Putamen (tissue), 1 donor: Measurements from ENCODE around the gene ETS2.
"Not testable (repeated sequence)": the region's sequence is repeated elsewhere in the genome, so short reads cannot be mapped to it uniquely, and the experiment has no call there.

Source experiments
- DNase-seq: peaks from one replicate; pipeline ENCODE4 v3.0.0-alpha.2; 2016; ENCODE audit warnings: low spot score

Gene ETS2

DNA sequence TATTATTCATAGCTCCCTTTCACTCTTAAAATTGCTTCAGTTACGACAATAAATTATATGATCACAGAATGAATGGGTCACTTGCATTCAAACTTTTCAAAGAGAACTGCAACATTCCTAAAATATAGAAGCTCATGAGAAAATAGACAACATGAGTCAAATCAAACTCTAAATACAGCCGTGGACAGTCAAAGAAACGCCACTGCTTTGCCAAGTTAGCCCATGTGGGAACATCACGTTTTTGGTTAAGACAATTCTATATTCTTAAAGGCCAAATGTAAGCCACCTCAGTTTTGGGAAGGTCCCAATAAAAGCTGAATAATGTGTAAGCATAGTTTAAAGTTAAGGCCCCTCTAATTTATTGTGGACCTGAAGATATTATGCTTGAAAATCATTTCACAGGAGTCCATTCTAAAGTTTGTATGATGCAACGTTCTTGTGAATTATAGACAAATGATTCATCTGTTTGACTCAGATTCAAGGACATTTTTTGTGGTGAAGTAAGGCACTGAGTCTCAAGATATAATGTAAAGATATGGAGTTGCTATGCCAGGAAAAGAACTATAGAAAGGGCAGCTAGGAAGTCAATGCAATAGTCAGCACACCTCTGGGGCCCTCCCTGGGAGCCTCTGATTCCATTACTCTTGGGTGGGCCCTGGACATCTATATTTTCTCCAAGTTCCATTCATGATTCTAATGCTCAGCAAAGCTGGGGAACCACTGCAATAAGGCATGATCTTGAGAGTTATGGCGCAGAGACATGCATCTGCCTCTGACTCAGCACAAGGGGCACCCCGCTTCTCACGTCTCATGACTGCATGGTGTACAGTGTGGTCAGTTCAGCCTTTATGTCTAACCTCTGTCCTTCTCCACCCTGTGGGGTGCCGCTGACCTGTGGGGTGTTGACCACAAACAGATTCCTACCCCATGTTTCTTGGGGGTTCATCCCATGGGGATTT is 33.9 kb downstream of the ETS2 start:
- no peak for DNase-seq

DNA sequence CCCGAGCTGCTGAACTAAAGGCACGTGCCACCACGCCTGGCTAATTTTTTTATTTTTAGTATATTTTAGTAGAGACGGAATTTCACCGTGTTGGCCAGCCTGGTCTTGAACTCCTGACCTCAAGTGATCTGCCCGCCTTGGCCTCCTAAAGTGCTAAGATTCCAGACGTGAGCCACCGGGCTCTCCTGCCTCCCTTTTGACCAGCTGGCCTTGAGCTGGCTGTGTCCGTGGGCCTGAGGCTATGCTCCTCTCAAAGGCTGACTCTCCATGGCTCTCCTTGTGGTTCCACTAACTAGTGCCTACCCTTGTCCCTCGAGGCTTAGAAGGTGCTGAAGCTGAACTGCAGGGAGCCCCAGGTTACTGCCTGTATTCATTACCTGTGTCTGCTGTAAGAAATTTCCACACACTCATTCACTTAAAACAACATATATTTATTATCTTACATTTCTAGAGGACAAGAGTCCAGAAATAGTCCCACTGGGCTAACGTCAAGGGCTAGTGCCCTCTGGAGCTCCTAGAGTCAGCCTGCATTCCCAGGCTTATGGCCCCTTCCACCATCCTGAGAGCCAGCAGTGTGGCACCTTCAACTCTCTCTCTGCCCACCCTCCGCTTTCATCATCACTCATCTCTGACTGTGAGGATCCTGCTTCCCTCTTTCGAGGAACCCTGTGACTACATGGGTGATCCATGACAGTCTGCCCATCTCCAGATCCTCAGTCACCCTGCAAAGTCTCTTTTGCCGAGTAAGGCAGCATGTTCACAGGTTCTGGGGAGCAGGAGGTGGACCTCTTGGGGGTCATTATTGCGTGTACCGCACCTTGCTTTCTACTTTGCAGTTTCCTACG is 34.9 kb downstream of the ETS2 start:
- DNase-seq: no peak

DNA sequence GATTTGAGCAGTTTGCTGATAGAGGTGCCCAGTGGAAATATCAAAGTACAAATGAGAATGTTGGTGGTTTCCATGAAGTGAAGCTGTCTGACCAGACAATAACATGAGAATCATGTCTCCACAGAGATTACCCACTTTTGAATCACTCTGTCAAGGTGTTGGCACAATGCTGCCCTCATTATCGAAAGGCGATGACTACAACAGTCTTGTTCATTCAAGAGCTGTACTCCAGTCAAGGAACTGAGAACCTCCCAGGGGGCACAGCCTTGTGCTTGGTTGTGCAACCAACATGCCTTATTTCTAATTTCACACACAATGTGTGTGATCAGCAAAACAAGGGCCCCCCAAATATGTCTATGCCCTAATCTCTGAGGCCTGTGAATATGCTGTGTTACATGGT is 35.7 kb downstream of the ETS2 start:
- DNase-seq: no peak

DNA sequence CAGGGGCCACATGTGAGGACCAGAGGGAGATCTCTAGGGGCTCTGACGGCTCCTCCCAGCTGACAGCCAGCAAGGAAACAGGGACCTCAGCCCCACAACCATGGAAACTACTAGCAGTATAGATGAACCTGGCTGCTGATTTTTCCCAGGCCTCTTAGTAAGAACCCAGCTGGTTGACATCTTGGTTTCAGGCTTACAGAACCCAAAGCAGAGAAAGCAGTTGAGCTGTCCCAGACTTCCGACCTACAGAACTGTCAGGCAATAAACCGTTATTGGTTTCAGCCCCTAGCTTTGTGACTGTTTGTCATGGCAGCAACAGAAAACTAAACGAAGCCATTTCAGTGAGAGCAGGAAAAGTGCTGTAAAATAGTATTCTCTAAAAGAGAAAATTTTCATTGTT is 36.4 kb downstream of the ETS2 start:
- no peak for DNase-seq

DNA sequence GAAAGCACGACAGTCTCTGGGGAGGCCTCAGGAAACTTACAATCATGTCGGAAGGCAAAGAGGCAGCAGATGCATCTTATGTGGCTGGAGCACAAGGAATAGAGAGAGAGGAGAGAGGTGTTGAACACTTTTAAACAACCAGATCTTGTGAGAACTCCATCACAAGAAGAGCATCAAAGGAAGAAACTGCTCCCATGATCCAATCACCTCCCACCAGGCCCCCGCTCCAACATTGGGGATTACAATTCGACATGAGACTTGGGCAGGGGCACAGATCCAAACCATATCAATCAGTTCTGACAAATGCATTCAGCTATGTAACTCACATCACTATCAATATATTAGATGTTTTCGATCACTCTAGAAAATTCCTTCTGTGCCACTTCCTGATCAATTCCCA is 37.6 kb downstream of the ETS2 start:
- no peak for DNase-seq

DNA sequence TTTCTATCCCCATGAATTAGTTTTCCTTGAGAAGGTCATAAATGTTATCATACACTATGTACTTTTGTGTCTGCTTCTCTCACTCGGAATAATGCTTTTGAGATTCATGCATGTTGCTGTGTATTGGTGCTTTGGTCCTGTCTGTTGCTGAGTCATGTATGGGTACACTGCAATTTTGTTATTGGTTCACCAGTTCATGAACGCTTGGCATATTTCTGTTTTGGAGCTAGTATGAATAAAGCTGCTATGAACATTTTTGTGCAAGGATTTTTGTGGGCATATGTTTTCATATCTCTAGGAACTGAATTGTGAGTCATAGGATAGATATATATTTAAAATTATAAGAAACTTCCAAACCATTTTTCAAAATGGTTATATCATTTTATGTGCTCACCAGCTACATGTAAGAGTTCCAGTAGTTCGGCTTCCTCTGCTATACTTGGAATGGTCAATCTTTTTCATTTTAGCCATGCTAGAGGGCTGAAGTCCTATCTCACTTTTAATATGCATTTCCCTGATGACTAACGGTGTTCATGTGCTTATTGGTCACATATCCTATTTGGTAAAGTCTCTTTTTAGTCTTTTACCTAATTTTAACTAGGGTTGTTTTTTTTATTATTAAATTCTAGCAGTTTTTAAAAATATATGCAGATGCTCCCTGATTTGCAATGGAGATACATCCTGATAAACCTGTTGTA is 38.2 kb downstream of the ETS2 start:
- no peak for DNase-seq

DNA sequence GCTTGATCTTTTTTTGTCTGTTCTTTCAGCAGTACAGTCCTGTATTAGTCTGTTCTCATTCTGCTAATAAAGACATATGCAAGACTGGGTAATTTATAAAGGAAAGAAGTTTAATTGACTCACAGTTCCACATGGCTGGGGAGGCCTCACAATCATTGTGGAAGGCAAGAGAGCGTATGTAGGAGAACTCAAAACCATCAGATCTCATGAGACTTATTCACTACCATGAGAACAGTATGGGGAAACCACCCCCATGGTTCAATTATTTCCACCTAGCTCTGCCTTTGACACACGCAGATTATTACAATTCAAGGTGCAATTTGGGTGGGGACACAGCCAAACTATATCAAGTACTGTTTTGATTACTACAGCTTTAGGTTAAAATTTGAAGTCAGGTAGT is 39.6 kb downstream of the ETS2 start:
- DNase-seq: not testable (repeated sequence)

DNA sequence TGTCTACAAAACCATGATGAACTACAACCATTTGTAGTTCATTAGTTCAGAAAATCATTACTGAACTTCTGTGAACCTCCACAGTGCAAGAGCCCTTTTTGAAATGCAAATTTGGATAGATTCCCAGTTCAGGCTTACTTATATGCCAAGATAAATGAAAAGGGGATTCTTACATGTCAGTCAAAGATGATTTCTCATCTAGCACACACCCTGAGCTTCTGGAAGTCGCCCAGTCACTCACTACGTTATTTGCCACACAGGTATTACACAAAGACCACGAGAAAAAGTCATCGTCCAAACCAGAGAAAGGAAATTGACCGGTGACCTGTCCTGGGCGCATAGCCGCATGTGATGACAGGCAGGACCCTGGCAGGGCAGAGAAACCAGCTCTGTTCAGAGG is 41.8 kb downstream of the ETS2 start:
- no peak for DNase-seq

DNA sequence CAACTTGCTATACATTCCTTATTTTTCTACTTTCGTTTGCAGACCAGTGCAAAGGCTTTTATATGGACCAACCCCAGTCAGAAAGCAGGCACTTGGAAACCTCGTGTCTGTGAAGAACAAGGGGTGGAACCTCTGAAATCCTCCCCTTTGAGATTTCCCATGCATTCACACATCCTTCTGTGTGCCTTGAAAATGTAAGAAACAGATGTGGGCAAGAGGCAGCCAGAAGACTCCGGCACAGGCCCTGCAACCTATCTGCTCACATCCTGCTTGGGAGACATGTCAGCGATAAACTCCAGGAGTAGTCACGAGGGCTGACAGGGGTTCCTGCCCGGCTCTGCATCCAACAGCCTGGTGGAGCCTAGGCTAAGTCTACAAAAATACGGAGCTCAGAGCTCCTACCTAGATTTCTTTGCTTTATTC is 42.5 kb downstream of the ETS2 start:
- DNase-seq: no peak

DNA sequence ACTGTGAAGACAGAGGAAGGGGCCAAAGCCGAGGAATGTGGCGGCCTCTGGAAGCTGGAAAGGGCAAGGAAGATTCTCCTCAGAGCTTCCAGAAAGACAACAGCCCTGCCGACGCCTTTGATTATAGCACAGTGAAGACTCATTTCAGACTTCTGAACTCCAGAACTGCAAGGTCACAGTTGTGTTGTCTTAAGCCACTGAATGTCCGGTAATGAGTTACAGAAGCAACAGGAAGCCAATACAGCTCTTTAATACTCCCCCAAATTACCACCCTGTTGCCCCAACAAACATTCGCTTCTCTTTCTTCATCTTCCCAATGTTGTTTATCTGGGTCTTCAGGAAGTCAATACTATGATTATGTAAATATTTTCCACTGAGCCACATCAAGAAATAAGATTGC is 44.0 kb downstream of the ETS2 start:
- no peak for DNase-seq

DNA sequence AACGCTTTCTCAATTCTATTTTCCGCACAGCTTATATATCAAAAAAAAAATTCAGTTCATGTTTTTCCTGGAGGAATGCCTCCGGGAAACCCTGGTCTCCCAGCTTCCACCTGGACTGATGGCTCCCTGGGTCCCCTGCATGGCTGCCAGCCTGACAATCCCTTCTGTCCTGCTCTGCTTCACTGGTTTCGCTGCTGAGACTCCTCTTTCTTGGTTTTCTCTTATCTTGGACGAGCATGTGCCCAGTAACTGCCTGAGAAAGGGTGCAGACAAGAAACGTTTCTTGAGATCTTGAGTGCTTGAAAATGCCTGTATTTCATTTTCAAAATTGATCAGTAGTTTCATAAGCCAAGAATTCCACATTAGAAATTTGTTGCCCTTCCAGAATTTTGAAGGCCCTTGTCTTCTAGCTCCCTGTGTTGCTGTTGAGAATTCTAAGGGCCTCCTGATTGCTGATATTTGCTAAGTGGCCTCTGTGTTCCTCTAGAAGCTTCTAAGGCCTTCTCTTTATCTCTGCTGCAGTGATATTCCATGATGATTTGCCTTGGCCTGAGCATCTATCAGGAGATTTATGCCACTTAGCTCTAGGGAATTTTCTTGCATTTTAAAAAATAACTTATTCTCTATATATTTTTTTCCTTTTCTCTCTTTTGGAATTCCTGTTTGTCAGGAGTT is 44.7 kb downstream of the ETS2 start:
- no peak for DNase-seq

DNA sequence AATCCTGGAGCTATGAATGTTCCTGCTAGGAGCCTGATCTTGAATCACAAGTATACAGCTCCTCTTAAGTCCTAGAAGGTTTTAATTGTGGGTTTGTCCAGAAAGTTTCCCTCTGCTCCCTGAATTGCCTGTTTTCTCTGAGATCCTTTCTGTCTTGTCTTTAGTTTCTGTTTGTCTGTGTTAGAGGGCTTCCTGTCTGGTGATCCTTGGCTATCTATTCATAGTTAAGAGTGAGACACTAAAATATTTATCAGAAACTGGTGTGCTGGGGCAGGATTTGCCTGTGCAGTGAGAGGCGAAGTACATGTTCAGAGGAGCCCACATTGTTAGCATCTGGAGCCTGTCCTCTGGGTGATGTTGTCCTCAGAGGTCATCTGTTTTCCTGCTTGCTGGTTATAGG is 45.4 kb downstream of the ETS2 start:
- no peak for DNase-seq

DNA sequence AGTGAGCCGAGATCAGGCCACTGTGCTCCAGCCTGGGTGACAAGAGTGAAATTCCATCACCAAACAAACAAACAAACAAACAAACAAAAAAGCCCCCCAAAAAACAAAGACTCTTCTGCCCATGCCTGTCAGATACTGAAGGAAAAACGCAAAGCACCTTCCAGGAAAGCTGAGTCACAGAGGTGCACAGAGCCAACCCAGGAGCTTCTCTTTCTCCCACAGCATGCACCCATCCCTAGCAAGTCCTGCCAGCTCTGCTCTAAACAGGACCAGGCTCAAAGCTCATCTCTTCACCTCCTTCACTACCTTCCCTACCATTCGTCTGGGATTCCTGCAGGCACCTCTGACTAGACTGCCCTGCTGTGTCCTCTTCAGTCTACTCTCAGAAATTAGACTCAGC is 46.5 kb downstream of the ETS2 start:
- DNase-seq: no peak

DNA sequence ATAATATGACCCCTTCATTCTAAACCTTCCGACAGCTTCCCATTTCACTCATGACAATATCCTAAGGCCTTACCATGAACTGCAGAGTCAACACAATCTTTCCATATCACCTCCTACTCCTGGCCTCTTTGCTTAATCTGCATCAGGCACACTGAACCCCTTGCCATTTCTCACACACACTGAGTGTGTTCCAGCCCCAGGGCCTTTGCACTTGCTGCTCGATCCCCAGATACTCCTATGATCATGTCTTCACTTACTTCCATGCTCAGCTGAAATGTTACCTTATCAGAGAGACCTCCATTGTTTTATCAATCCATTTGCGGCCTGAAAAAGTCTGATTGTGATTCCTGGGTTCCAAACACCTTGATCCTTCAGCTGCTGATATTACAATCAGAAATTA is 47.0 kb downstream of the ETS2 start:
- DNase-seq: no peak

DNA sequence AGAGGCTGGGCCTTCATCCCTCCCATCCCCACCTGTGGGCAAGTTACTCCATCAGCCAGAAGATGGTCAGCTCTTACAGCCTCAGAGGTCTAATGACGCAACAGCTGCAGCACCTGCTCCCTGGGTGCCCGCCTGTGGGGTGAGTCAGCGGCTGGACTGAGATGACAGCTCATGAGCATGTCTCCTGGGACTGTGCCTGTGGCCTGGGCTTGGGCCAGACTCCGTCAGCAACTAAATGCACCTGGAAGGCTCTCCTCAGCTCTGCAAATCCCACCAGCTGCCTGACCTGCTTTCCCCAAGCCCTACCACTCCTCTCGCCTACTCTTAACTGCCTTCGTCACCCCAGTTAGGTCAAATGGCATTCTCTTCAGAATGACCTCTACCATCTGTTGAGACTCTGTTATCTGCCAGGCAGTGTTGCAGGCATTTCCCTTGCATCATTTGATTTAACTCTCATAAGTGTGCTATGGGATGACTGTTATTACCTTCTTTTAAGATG is 47.7 kb downstream of the ETS2 start:
- DNase-seq: no peak

DNA sequence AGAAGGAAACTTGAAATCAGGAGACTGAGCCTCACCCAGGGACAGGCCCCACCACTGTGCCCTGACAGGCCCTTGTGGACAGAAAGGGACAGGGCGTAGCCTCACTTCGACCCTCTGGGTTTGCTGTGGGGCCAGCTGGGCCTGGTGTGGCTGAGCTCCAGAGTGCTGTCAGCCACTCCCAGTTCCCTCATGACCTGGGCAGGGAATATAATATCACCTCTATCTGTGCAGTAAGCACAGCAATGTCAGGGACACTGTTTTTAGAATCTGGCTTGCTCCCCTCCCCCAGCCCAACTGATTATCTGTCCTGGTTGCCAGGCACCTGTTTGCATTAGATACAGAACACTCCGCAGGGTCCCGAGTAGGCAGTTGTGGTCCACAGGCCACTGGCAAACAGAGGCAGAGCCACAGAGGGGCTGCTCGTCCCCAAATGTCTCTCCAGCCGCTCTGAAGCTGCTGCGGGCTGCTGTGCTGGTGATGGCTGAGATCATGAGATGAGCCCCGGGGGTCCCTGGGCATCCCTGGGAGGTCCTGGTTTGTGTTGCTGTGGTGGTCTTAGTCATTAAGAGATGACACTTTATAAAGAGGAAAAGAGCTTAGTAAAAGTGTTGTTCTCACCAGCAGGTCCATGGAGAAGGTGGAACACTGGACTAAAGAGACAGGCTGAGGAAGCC is 51.6 kb downstream of the ETS2 start:
- no peak for DNase-seq

DNA sequence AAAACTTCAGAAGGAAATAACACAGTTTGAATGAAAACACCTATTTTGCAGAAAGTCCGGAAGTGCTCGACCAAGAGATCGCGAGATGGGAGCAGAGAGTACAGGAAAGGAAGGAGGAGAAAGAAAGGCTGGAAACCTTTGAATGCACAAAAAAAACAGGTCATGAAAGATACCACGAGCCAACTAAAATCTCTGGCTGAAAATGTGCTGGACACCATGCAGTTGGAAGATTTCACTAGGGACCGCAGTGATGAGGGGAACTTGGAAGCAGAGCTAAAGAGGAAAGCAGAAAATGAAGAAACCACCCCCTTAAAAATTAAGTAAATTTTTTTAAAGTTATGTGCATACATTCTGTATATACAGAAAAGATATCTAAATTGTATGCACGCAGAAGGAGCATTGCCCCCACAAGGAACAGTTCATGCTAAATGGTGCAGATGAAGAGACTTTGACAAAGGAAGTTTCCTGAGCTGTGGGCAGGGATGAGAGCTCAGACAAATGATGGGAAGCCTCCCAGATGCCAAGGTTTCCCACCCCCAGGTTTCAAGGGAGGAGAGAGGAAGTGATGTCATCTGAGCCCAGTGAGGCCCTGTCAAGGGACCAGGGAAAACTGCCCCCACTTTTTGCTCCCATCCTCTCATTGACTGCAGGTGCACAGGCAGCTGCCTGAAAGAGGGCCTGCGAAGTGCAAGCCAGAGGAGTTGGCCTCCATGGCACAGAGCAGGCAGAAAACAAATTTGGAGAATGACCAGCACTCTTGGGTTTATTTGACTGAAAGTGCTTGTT is 52.5 kb downstream of the ETS2 start:
- DNase-seq: no peak

DNA sequence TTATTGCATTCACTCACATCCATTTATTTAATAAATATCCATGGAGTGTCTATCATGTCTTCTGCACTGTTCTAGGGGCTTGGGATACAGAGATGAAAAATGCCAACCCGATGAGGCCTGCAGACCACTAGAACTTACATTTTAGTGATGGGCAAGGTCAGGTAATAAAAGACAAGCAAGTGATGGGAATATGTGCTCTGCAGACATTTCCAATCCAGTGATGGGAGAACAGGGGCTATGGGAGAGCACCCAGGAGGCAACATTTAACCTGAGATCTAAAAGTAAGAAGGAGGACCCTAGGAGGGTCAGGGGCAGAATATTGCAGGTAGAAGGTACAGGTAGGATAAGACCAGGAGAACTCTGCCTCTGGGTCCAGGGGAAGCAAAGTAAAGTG is 53.1 kb downstream of the ETS2 start:
- no peak for DNase-seq

DNA sequence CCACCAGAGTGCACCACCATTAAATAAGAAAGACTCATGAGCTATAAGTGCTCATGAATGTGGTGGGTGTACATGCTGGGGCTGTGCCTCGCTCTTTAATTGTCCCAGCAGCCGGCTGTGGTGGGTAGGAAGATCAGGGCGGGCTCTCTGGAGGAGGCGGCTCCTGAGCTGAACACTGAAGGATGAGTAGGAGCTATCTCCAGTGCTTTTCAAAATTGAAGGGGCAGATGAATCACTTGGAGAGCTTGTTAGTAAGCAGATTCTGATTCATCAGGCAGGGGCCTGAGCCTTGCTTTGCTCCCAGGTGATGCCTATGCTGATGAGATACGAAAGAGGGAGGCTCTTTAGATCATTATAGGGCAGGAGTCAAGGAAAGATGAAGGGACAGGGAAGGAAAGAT is 54.1 kb downstream of the ETS2 start:
- DNase-seq: no peak

DNA sequence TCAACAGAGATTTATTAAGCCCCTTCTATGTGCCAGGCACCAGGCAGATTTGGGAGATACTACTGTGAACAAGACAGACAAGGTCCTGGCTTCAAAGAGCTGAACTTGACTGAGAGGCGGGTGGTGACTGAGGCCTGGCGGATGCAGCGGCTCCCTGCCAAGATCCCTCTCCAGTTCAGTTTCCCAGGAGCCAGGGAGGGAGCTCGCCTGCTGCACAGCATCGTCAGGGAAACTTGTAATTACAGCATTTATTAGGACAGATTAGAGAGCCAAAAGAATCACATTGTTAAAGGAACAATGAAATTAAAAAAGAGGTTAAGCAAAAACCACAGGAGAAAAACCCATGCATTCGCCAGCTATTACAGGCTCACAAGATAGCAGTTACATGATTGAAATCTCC is 55.3 kb downstream of the ETS2 start:
- no peak for DNase-seq
